D341Med (cell line): ENCODE measurements around the gene SGK1.

Experiments
- DNase-seq: peaks from one replicate; pipeline ENCODE4 v3.0.0; 2012; ENCODE audit warnings: low spot score

SGK1 gene

GRCh38 chr6:134122775-134123174 is 195.1 kb downstream of the SGK1 start:
- DNase-seq: no peak

- DNase-seq: no peak
These were observed 198.4 kb downstream of the SGK1 start for GRCh38 chr6:134119486-134119885.
